K562 (cell line): ENCODE data around the gene ALCAM. TPM values are rescaled to one million over a fixed set of nuclear protein-coding genes. Genes with fewer than 3 reads are reported as not detected.

Experiments used
- ATAC-seq: fragments of 200-7000 bp; cut with Tn5 transposase; 3 replicates; pipeline ENCODE4 v1.9.1; 2020; ENCODE audit warnings: moderate library complexity
- BruUV-seq: library from RNA; stranded (reverse); fragments of 400-500 nt; replicated peaks from 2 replicates; lab custom pipeline; 2021; lab: Mats Ljungman, UMichigan
- CTCF ChIA-PET: fragments of 300-600 bp; formaldehyde crosslinking; extraction: SDS; loops from one replicate; lab custom pipeline; 2021; ENCODE audit warnings: low intra/inter-chr PET ratio; lab: Yijun Ruan, JAX
- POLR2A ChIA-PET: fragments of 300-600, 350-650 bp; sonication (Branson Sonifier 250); formaldehyde crosslinking; extraction: SDS; loops from one replicate; lab custom pipeline; 2021; ENCODE audit warnings: antibody characterized with exemption, inconsistent platforms; lab: Yijun Ruan, JAX
- DNase-seq, 4 experiments: peaks; one replicate each; pipeline versions ENCODE4 v3.0.0 to v3.0.0-alpha.2; 2011 to 2018; ENCODE audit warnings: low spot score in 3 of 4, mixed read lengths in 3 of 4; ENCODE audit errors: extremely low read depth in 1 of 4
- FAIRE-seq: peaks from 2 replicates; lab custom pipeline; 2011; peaks lifted over from hg19 to GRCh38; lab: Jason Lieb, UNC
- H2AFZ ChIP-seq: 2 replicates; pipeline ENCODE4 v1.6.0; 2011; ENCODE audit warnings: low read depth, low read length, control low read depth, inconsistent platforms
- H3K27ac ChIP-seq: fragments of 200-600 bp; 3 replicates; pipeline ENCODE4 v1.8.0; 2011; ENCODE audit warnings: low read depth, mild to moderate bottlenecking, control low read depth, inconsistent platforms, low read length, moderate library complexity, mixed read lengths; ENCODE audit errors: extremely low read depth
- H3K27me3 ChIP-seq, 2 experiments: fragments of 300-600 bp in 1 of 2; 2 replicates in 1 of 2; 3 replicates in 1 of 2; pipeline versions ENCODE4 v1.6.0 to v1.8.0; 2011; ENCODE audit warnings: inconsistent platforms in 2 of 2, low read length in 2 of 2, mild to moderate bottlenecking in 1 of 2, mixed read lengths in 1 of 2, moderate library complexity in 1 of 2; ENCODE audit not compliant: control insufficient read depth in 2 of 2, insufficient read depth in 2 of 2
- H3K36me3 ChIP-seq: fragments of 300-600 bp; 3 replicates; pipeline ENCODE4 v1.8.0; 2011; ENCODE audit warnings: mild to moderate bottlenecking, low read length, inconsistent platforms; ENCODE audit not compliant: control insufficient read depth, insufficient read depth
- H3K4me1 ChIP-seq, 2 experiments: fragments of 200-600 bp in 1 of 2; replicated peaks in 1 of 2; 2 replicates in 1 of 2; 3 replicates in 1 of 2; pipeline versions ENCODE4 v1.5.1 to v1.8.0; 2011; ENCODE audit warnings: inconsistent platforms in 2 of 2, low read length in 2 of 2, mild to moderate bottlenecking in 1 of 2, mixed read lengths in 1 of 2, moderate library complexity in 1 of 2; ENCODE audit not compliant: control insufficient read depth in 2 of 2, insufficient read depth in 2 of 2
- H3K4me2 ChIP-seq: 2 replicates; pipeline ENCODE4 v1.6.1; 2011; ENCODE audit warnings: low read length, control low read depth, inconsistent platforms, mixed read lengths; ENCODE audit not compliant: insufficient read depth
- H3K4me3 ChIP-seq: fragments of 200-600 bp; sonication (generic), shearing (Covaris generic); 2 replicates; pipeline ENCODE4 v1.5.1; 2016; ENCODE audit warnings: control low read depth, inconsistent platforms
- H3K79me2 ChIP-seq: fragments of 200-600 bp; 3 replicates; pipeline ENCODE4 v1.8.0; 2011; ENCODE audit warnings: low read length, inconsistent platforms; ENCODE audit not compliant: control insufficient read depth, insufficient read depth
- H3K9ac ChIP-seq, 2 experiments: 2 replicates each; pipeline versions ENCODE4 v1.6.0 to v1.6.1; 2011; ENCODE audit warnings: low read depth in 2 of 2, low read length in 2 of 2, control low read depth in 1 of 2, inconsistent platforms in 1 of 2, mild to moderate bottlenecking in 1 of 2, mixed read lengths in 1 of 2; ENCODE audit not compliant: insufficient read depth in 1 of 2
- H3K9me1 ChIP-seq: one replicate; pipeline ENCODE4 v1.6.0; 2011; ENCODE audit warnings: inconsistent platforms, mild to moderate bottlenecking, low read length, moderate library complexity; ENCODE audit not compliant: control insufficient read depth, insufficient read depth
- H3K9me3 ChIP-seq: replicated peaks from 2 replicates; pipeline ENCODE4 v1.5.1; 2011; ENCODE audit warnings: low read depth, low read length, inconsistent platforms; ENCODE audit not compliant: control insufficient read depth, insufficient read depth
- H4K20me1 ChIP-seq: replicated peaks from 2 replicates; pipeline ENCODE4 v1.6.1; 2011; ENCODE audit warnings: low read length, inconsistent platforms, mixed read lengths; ENCODE audit not compliant: control insufficient read depth, insufficient read depth
- GTF2F1 ChIP-seq: IDR thresholded peaks from 2 replicates; pipeline ENCODE4 v1.6.1; 2011; ENCODE audit warnings: low read depth, low read length, improper control_type of control experiment
- MAFG ChIP-seq: fragments of 450-650 bp; conservative IDR thresholded peaks from 2 replicates; pipeline ENCODE4 v1.6.1; 2016; ENCODE audit warnings: missing genetic modification characterization, missing compliant biosample characterization
- MLLT1 ChIP-seq, 2 experiments: fragments of 450-650 bp; IDR thresholded peaks; 2 replicates each; pipeline ENCODE4 v1.6.1; 2016
- NR2C1 ChIP-seq, 2 experiments: fragments of 450-650 bp; IDR thresholded peaks; 2 replicates each; pipeline ENCODE4 v1.6.1; 2017; ENCODE audit warnings: mild to moderate bottlenecking in 2 of 2, antibody characterized with exemption in 1 of 2, inconsistent platforms in 1 of 2, missing compliant biosample characterization in 1 of 2, missing genetic modification characterization in 1 of 2
- POLR2AphosphoS5 ChIP-seq: IDR thresholded peaks from 2 replicates; pipeline ENCODE4 v1.6.1; 2011; ENCODE audit warnings: mild to moderate bottlenecking, low read depth, low read length, moderate library complexity; ENCODE audit not compliant: control insufficient read depth, insufficient read depth
- ZBED1 ChIP-seq: IDR thresholded peaks from 2 replicates; pipeline ENCODE4 v1.6.1; 2014
- ZNF140 ChIP-seq: fragments of 250-450 bp; sonication (Bioruptor Pico); IDR thresholded peaks from 2 replicates; pipeline ENCODE4 v1.8.0; 2021; ENCODE audit warnings: moderate library complexity, mild to moderate bottlenecking, inconsistent platforms
- WGBS: fragments of 100-300 bp; shearing (Covaris generic); methylation state at CpG from one replicate; pipeline ENCODE4 v1.1.6; 2016; ENCODE audit warnings: low coverage, mixed read lengths; ENCODE audit not compliant: insufficient coverage; ENCODE audit errors: missing lambda C conversion rate; 5-methylcytosine and 5-hydroxymethylcytosine counted together
- in situ Hi-C: fragments of 300-500 bp; cut with MboI; formaldehyde crosslinking; loops from 4 replicates; pipeline ENCODE4 v1.15.0; 2018; ENCODE audit warnings: inconsistent platforms, mixed read lengths
- intact Hi-C: fragments of 100-400 bp; cut with micrococcal nuclease; formaldehyde crosslinking; loops from 2 replicates; pipeline ENCODE4 v1.14.2; 2022
- polyA plus RNA-seq, 8 experiments: library from polyadenylated mRNA; depleted of rRNA in 4 of 8; stranded (reverse) in 5 of 8; unstranded in 3 of 8; fragments of >200 nt; fragmentation: Nextera tagmentation in 2 of 8; fragmentation: Illumina TruSeq in 1 of 8; extraction: Ambion mirVana in 2 of 8; extraction: Trizol in 1 of 8; gene quantifications; 2 replicates each; pipeline versions ENCODE4 v1.2.1 to v1.2.3, GENCODE V29; 2011 to 2014; ENCODE audit warnings: inconsistent platforms in 1 of 8, missing spikeins in 1 of 8
- total RNA-seq, 7 experiments: library from RNA; depleted of rRNA in 6 of 7; stranded (reverse); fragments of >200 nt in 6 of 7; fragmentation: Illumina TruSeq in 2 of 7; extraction: Trizol in 2 of 7; gene quantifications; 2 replicates each; pipeline versions ENCODE4 v1.2.1 to v1.2.3, GENCODE V29; 2011 to 2021; ENCODE audit warnings: low replicate concordance in 1 of 7
- TF ChIP-seq, protein P1 (sequence below): fragments of 450-650 bp; IDR thresholded peaks from 2 replicates; pipeline ENCODE4 v1.6.1; 2014; ENCODE audit warnings: low read depth, mild to moderate bottlenecking, moderate library complexity, borderline replicate concordance
- TF ChIP-seq, protein P2 (sequence below): fragments of 450-650 bp; formaldehyde crosslinking; IDR thresholded peaks from 2 replicates; pipeline ENCODE4 v1.4.0; 2022; ENCODE audit warnings: missing genetic modification characterization

Gene ALCAM
- total and polyA plus RNA-seq, 9 of the 15 experiments (the other 6 are each of a cell fraction or from before 2014, with no cell fraction given): 0.03 to 0.98 (median 0.14) TPM; not detected in 1

GRCh38 chr3:105399062-105399461 is 32.4 kb downstream of the ALCAM start:
- H3K36me3 ChIP-seq: no peaks in the 10 kb centered on the region
- H3K4me2 ChIP-seq: no peak overlapping the region
- no peaks in the 10 kb centered on the region for H3K9me3 ChIP-seq
- 0% methylated on average over 1 of the region's 1 CpG for WGBS
- TF ChIP-seq GTF2F1 (no peak), MAFG (tag) (no peak), ZNF140 (CRISPR knock-in tag) (no peak), POLR2AphosphoS5 (no peak), NR2C1 (IDR thresholded peaks at IDR 0.05) (no peak), NR2C1 (tag; IDR thresholded peaks at IDR 0.05) (no peak), MLLT1 (IDR thresholded peaks at IDR 0.05) (no peak), ZBED1 (no peak)
- TF ChIP-seq, protein P1, sequence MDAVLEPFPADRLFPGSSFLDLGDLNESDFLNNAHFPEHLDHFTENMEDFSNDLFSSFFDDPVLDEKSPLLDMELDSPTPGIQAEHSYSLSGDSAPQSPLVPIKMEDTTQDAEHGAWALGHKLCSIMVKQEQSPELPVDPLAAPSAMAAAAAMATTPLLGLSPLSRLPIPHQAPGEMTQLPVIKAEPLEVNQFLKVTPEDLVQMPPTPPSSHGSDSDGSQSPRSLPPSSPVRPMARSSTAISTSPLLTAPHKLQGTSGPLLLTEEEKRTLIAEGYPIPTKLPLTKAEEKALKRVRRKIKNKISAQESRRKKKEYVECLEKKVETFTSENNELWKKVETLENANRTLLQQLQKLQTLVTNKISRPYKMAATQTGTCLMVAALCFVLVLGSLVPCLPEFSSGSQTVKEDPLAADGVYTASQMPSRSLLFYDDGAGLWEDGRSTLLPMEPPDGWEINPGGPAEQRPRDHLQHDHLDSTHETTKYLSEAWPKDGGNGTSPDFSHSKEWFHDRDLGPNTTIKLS: no peak
- TF ChIP-seq, protein P2, sequence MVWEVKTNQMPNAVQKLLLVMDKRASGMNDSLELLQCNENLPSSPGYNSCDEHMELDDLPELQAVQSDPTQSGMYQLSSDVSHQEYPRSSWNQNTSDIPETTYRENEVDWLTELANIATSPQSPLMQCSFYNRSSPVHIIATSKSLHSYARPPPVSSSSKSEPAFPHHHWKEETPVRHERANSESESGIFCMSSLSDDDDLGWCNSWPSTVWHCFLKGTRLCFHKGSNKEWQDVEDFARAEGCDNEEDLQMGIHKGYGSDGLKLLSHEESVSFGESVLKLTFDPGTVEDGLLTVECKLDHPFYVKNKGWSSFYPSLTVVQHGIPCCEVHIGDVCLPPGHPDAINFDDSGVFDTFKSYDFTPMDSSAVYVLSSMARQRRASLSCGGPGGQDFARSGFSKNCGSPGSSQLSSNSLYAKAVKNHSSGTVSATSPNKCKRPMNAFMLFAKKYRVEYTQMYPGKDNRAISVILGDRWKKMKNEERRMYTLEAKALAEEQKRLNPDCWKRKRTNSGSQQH (CRISPR knock-in tag): no peak
- no peaks in the 10 kb centered on the region for H3K9me1 ChIP-seq
- DNase-seq (no peak), FAIRE-seq (no peak), ATAC-seq (no peak)
- ChIA-PET CTCF (no interaction called here), POLR2A (no interaction called here)
- no peaks in the 10 kb centered on the region for H4K20me1 ChIP-seq
- H3K27me3 ChIP-seq: no peaks in the 10 kb centered on the region
- H3K27ac ChIP-seq: no peak overlapping the region
- intact Hi-C loops: no loop called here
- BruUV-seq: no TSS peak
- H2AFZ ChIP-seq: no peak overlapping the region
- H3K4me3 ChIP-seq: no peak overlapping the region
- no peaks in the 10 kb centered on the region for H3K79me2 ChIP-seq
- H3K4me1 ChIP-seq: no peaks in the 10 kb centered on the region
- in situ Hi-C loops: no loop called here
- no peak overlapping the region for H3K9ac ChIP-seq
